HG02981 (cell line): ENCODE results near the gene FBXO34.
"Not testable (repeated sequence)": the region's sequence is repeated elsewhere in the genome, so short reads cannot be mapped to it uniquely, and the experiment has no call there.

Experiments
- ATAC-seq: cut with Tn5 transposase; IDR thresholded peaks from one replicate; pipeline ENCODE4 v1.9.1; 2021; ENCODE audit warnings: mild to moderate bottlenecking, moderate library complexity; ENCODE audit not compliant: unreplicated experiment

The FBXO34 gene

DNA sequence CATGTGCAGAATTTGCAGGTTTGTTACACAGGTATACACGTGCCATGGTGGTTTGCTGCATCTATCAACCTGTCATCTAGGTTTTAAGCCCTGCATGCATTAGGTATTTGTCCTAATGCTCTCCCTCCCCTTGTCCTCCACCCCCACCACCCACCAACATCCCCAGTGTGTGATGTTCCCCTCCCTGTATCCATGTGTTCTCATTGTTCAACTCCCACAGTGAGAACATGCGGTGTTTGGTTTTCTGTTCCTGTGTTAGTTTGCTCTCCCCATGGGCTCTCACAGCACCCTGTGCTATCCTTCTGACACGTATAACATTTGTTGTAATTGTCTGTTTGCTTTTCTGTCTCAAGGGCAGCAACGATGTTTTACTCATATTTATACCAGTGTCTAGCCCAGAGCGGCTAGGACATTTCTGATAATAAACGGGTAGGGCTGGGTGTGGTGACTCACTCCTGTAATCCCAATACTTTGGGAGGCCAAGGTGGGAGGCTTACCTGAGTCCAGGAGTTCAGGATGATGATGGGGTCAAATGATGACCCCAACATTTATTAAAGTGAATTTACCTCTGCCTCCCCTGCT is 73.5 kb downstream of the FBXO34 start:
- ATAC-seq, result not testable (repeated sequence)

DNA sequence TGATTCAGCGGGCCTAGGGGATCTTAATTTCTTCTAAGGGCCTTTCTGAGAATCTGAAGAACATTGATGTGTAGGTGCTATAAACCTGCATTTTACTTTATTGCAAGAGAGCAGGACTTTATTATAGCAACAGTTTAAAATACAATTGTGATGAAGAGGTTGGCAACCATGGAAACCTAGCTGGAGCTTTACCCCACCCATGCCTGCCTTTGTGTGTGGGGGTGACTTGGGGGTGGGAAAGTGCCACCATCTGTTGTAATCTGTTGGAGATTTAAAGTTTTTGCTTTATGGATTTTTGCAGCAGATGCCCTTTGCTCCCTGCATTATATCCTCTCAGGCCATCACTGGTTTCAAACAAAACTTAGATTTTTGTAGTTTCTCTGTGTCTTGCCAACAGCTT is 75.8 kb downstream of the FBXO34 start:
- ATAC-seq, result no peak

DNA sequence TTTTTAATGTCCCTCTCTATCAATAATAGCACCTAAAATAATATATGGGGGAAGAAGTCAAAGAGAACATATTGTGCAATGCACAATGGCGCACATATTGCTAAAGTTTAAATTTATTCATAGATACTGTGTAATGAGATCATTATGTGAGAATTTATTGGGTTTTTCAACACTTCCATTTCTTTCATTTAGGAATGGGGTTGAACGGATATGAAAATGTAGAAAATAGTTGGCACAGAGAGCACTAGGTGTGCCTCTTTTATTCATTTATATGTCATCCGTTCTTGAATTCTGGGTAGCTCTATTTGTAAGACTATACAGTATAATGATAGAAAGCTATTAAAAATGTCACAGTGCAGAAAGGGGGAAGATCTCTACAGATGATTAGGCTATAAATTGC is 76.5 kb downstream of the FBXO34 start:
- no peak for ATAC-seq

- no peak for ATAC-seq
These were observed 77.7 kb downstream of the FBXO34 start for GRCh38 chr14:55348766-55349453.

DNA sequence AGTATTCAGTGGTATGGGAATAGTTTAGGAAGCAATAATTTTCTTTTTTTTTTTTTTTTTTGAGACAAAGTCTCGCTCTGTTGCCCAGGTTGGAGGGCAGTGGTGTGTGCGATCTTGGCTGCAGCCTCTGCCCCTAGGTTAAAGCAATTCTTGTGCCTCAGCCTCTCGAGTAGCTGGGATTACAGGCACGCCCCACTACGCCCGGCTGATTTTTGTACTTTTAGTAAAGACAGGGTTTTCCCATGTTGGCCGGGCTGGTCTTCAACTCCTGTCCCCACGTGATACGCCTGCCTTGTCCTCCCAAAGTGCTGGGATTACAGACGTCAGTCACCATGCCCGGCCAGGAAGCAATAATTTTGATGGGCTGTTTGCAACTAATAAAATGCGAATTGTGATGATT is 78.3 kb downstream of the FBXO34 start:
- no peak for ATAC-seq

GRCh38 chr14:55350461-55350860 is 79.2 kb downstream of the FBXO34 start:
- no peak for ATAC-seq

GRCh38 chr14:55351111-55351510 is 79.9 kb downstream of the FBXO34 start:
- ATAC-seq, result no peak

- no peak for ATAC-seq
These were observed 81.0 kb downstream of the FBXO34 start for GRCh38 chr14:55352201-55352600.

- ATAC-seq, result no peak
These were observed 82.7 kb downstream of the FBXO34 start for GRCh38 chr14:55353686-55354467.

DNA sequence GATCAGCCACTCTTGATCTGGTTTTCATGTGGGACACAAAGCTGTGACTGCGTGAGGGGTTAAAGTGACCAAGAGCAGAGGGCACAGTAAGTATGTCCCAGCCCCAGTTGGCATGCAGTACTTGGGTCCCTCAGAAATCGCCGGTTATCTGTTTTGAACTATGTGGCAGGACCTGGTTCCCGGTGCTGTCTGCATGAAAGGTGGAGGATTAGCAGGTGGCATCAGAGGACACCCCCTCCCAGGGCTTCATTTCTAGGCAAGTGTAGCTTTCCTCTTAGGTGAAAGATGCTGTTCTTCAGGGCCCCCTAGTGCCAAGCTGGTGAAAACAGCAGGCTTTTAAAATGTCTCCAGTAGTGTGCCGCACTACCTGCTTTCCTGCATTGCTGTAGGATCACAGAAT is 83.3 kb downstream of the FBXO34 start:
- peak; percentile 57 for ATAC-seq

DNA sequence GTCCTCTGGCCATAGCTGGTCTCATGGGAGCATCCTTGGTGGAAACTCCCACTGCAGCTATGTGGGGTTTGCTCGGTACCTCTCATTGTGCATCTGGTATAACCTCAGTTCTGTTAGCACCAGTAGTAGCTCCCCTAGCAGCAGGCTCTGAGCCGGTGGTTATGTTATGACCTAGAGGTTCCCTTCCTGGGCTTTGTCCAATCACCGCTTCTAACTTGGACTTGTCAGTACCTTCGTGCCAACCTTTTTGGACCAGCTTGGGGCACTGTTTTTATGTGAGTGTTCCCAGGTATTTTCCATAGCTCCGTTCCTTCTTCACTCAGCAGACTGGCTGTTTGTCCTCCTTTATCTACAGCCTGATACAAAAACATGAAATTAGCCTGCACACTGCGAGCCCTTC is 84.7 kb downstream of the FBXO34 start:
- no peak for ATAC-seq

DNA sequence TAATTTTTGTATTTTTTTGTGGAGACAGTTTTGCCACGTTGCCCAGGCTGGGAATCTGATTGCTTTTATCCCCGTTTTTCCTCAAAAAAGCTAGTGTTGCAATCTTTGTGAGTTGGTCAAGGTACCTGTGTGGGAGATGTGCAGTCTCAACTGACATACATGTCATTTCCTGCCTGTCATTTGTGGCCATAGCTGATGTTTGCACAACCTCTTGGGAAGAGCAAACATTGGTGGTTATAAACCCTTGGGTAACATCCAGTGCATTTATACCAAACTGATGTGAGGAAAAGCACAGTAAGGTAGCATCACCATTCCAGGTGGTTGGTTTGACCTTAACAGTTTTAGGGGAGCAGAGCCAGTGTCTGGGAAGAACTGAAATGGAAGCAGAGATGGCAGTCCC is 85.7 kb downstream of the FBXO34 start:
- ATAC-seq, result no peak

DNA sequence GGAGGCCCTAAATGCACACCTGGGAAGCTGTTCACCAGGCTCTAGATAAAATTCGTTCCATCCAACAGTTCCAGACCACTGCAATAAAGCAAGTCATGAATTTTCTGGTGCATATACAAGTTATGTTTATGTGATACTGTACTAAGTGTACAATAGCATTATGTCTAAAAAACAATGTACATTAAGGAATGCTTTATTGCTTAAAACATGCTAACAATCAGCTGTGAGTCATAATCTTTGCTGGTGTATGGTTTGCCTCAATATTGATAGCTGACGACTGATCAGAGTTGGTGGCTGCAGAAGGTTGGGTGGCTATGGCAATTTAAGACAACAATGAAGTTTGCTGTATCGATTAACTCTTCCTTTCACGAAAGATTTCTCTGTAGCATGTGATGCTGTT is 88.1 kb downstream of the FBXO34 start:
- ATAC-seq, result no peak

DNA sequence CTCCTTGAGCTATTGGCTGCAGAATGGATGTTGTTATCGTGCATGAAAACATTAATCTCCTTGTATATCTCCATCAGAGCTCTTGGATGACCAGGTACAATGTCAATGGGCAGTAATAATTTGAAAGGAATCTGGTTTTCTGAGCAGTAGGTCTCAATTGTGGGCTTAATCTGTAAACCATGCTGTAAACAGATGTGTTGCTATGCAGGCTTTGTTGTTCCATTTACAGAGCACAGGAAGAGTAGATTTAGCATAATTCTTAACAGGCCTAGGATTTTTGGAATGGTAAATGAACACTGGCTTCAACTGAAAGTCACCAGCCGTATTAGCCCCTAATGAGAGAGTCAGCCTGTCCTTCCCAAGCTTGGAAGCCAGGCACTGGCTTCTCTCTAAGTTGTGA is 90.0 kb downstream of the FBXO34 start:
- no peak for ATAC-seq

DNA sequence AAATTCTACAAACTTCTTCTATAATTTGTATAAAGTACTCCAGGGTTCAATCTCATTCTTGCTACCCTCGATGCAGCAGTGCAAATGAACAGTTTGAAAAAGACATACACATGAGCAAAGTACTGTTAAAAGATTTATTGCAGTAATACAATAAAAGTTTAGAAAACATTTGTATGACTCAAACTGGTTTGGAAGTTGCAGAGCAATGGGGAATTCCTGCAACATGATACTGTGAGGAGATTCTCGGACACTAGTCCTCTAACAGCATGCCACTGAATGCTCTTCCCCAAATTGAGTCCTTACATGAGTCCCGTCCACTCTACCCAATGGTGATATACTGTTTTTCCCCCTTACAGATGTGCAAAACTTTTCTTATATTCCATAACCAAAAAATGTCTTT is 95.0 kb downstream of the FBXO34 start:
- no peak for ATAC-seq

- ATAC-seq, result no peak
These were observed 99.7 kb downstream of the FBXO34 start for GRCh38 chr14:55370883-55371455.

- no peak for ATAC-seq
These were observed 101.2 kb downstream of the FBXO34 start for GRCh38 chr14:55372423-55372822.

DNA sequence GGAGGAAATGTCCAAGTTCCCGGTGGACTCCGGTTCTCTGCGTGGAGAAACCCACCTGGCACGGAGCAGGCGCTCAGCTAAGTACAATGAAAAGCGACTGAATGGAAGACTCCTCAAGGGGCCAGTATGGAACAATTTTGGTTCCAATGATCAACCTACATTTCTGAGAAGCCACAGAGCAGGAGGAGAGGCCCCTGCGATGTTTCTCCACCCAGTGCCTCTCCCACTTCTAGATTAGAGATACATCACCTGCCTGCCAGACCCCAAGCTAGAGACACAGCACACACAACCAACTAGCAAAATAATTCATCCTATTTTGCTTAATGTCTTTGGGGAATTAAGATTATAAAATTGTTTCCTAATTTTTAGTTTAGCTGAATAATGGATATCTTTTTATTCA is 101.6 kb downstream of the FBXO34 start:
- ATAC-seq, result no peak

- ATAC-seq, result no peak
These were observed 102.8 kb downstream of the FBXO34 start for GRCh38 chr14:55373784-55374705.

GRCh38 chr14:55374771-55375170 is 103.5 kb downstream of the FBXO34 start:
- ATAC-seq, result no peak

GRCh38 chr14:55377236-55377635 is 106.0 kb downstream of the FBXO34 start:
- ATAC-seq, result no peak
